BJ (cell line): ENCODE results near the gene PITPNM2. TPM values are rescaled to one million over a fixed set of nuclear protein-coding genes. Genes with fewer than 3 reads are reported as not detected.

ENCODE experiments used
- CTCF ChIA-PET: fragments of 350-600 bp; formaldehyde crosslinking; extraction: SDS; loops from one replicate; lab custom pipeline; 2021; ENCODE audit warnings: antibody characterized with exemption, inconsistent platforms; lab: Yijun Ruan, JAX
- POLR2A ChIA-PET: fragments of 300-600 bp; sonication (Branson Sonifier 250); formaldehyde crosslinking; extraction: SDS; loops from one replicate; lab custom pipeline; 2021; ENCODE audit warnings: antibody characterized with exemption; lab: Charles Lee
- DNase-seq: peaks from one replicate; pipeline ENCODE4 v3.0.0-alpha.2; 2011; ENCODE audit warnings: low read depth
- H3K27me3 ChIP-seq: 2 replicates; pipeline ENCODE4 v1.6.0; 2011; ENCODE audit warnings: low read length; ENCODE audit not compliant: control insufficient read depth, insufficient read depth
- H3K36me3 ChIP-seq: 2 replicates; pipeline ENCODE4 v1.5.1; 2011; ENCODE audit warnings: low read length; ENCODE audit not compliant: control insufficient read depth, insufficient read depth
- H3K4me3 ChIP-seq: 2 replicates; pipeline ENCODE4 v1.5.1; 2011; ENCODE audit warnings: low read depth, mild to moderate bottlenecking, control low read depth, low read length
- polyA plus RNA-seq: library from polyadenylated mRNA; depleted of rRNA; stranded (reverse); fragments of >200 nt; gene quantifications from 2 replicates; pipeline ENCODE4 v1.2.3, GENCODE V29; 2011; rRNA removed
- TF ChIP-seq, protein P1 (sequence below): IDR thresholded peaks from 2 replicates; pipeline ENCODE4 v1.5.1; 2011; ENCODE audit warnings: low read depth, mild to moderate bottlenecking, control low read depth, inconsistent platforms, low read length, moderate library complexity; ENCODE audit not compliant: insufficient read depth

PITPNM2 gene
- polyA plus RNA-seq, 1 experiment = 1.3 TPM

DNA sequence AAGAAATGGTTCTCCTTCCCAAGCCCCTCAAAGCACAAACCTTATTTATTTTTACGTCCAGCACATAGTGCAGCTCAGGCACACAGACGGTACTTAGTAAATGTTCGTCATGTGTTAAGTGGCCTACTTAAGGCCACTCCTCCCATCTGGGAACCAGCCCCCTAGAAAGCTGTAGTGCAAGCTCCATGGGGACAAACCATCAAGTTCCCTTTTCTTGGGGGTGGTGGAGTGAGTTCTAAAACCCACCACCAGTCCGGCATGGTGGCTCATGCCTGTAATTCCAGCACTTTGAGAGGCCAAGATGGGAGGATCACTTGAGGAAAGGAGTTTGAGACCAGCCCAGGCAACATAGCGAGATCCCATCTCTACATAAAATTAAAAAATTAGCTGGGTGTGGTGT, 49.4 kb downstream of the PITPNM2 start:
- TF ChIP-seq, protein P1, sequence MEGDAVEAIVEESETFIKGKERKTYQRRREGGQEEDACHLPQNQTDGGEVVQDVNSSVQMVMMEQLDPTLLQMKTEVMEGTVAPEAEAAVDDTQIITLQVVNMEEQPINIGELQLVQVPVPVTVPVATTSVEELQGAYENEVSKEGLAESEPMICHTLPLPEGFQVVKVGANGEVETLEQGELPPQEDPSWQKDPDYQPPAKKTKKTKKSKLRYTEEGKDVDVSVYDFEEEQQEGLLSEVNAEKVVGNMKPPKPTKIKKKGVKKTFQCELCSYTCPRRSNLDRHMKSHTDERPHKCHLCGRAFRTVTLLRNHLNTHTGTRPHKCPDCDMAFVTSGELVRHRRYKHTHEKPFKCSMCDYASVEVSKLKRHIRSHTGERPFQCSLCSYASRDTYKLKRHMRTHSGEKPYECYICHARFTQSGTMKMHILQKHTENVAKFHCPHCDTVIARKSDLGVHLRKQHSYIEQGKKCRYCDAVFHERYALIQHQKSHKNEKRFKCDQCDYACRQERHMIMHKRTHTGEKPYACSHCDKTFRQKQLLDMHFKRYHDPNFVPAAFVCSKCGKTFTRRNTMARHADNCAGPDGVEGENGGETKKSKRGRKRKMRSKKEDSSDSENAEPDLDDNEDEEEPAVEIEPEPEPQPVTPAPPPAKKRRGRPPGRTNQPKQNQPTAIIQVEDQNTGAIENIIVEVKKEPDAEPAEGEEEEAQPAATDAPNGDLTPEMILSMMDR = no peak
- no peaks in the 10 kb centered on the region; the same call in 1 of the 2 replicates for H3K36me3 ChIP-seq
- ChIA-PET POLR2A (no interaction called here), CTCF (interaction anchor here (1.3 kb wide), 1 partner anchor 9 kb away, joined by 3 read pairs; no protein-coding TSS in a partner anchor)
- no peak for DNase-seq
- H3K27me3 ChIP-seq = peaks cover 36% of the 10 kb centered on the region
- no peak overlapping the region for H3K4me3 ChIP-seq

Other genes starting within 250 kb of the PITPNM2 start
- gene ABCB9, start 184.6 kb downstream of the PITPNM2 start, polyA plus RNA-seq = 3.9 and 6.1 TPM in 2 replicates
- 7.4 and 10.8 TPM in 2 replicates for gene OGFOD2, start 175.8 kb downstream of the PITPNM2 start, polyA plus RNA-seq
- 166 and 190 TPM in 2 replicates for gene ARL6IP4, start 170.4 kb downstream of the PITPNM2 start, polyA plus RNA-seq
- 7.6 and 13.1 TPM in 2 replicates for gene MPHOSPH9, start 82.1 kb upstream of the PITPNM2 start, polyA plus RNA-seq
- 11.6 and 12.7 TPM in 2 replicates for gene MTRFR, start 82.3 kb upstream of the PITPNM2 start, polyA plus RNA-seq
- gene CDK2AP1, start 120.8 kb upstream of the PITPNM2 start, polyA plus RNA-seq = 225 and 388 TPM in 2 replicates
- 4.8 and 10.2 TPM in 2 replicates for gene SBNO1, start 213.8 kb upstream of the PITPNM2 start, polyA plus RNA-seq
- 38.0 and 38.6 TPM in 2 replicates for gene KMT5A, start 233.0 kb upstream of the PITPNM2 start, polyA plus RNA-seq